Epithelial cell of prostate (primary cell): ENCODE measurements around the gene SUSD6.
"Not testable (repeated sequence)": the region's sequence is repeated elsewhere in the genome, so short reads cannot be mapped to it uniquely, and the experiment has no call there.

Experiments used
- DNase-seq: peaks from one replicate; pipeline ENCODE4 v3.0.0-alpha.2; 2011; ENCODE audit warnings: low read depth, low spot score
- H3K27ac ChIP-seq: fragments of 450-650 bp; 2 replicates; pipeline ENCODE4 v1.5.1; 2017; ENCODE audit warnings: mild to moderate bottlenecking

Gene SUSD6

GRCh38 chr14:69587389-69587788 is 24.0 kb upstream of the SUSD6 start:
- no peak for DNase-seq
- H3K27ac ChIP-seq: no peak overlapping the region

- DNase-seq: no peak
- no peak overlapping the region for H3K27ac ChIP-seq
Measured at GRCh38 chr14:69591317-69591716, 20.1 kb upstream of the SUSD6 start.

- H3K27ac ChIP-seq: no peak overlapping the region
- no peak for DNase-seq
Measured at GRCh38 chr14:69593018-69593677, 18.2 kb upstream of the SUSD6 start.

DNA sequence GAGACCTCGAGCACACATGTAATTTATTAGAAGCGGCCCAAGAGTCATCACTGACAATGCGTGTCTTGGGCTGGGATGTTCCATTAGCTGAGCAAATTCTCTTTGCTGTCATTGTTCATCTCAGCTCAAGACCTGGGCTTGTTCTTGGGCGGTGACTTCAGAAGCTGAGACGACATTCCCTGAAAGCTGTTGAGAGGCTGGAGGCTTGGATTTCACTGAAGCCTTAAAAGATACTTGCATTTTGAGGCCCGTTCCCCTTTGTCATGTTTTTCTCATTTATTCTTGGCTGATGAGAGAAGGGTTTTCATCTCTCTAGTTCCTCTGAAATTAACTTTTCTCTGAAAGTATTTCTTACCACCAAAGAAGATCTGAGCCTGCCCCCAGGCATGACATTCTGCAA is 16.6 kb upstream of the SUSD6 start:
- H3K27ac ChIP-seq: no peak overlapping the region

DNA sequence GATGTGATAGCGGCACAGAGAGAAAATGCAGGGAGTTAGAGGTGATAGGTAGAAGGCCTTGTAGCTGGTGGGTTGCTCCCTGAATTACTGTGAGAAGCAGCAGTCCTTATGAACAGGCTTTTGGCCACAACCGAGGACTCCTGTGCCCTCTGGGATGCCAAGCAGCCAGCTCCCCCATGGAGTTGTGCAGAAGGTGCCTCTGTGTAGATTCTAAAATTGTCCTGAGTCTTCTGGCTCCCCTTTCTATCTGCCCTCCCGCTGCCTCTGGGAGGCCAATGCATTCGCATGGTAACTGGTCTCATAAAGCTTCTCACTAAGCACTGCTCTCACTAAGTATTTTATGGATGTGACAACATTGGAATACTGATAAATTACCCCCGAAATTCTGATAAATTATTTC is 16.1 kb upstream of the SUSD6 start:
- H3K27ac ChIP-seq: no peak overlapping the region
- no peak for DNase-seq

More for the DNA sequence above, 16.6 kb upstream of the SUSD6 start:
- no peak for DNase-seq

GRCh38 chr14:69599431-69599830 is 12.0 kb upstream of the SUSD6 start:
- DNase-seq, H3K27ac ChIP-seq: not testable (repeated sequence)

DNA sequence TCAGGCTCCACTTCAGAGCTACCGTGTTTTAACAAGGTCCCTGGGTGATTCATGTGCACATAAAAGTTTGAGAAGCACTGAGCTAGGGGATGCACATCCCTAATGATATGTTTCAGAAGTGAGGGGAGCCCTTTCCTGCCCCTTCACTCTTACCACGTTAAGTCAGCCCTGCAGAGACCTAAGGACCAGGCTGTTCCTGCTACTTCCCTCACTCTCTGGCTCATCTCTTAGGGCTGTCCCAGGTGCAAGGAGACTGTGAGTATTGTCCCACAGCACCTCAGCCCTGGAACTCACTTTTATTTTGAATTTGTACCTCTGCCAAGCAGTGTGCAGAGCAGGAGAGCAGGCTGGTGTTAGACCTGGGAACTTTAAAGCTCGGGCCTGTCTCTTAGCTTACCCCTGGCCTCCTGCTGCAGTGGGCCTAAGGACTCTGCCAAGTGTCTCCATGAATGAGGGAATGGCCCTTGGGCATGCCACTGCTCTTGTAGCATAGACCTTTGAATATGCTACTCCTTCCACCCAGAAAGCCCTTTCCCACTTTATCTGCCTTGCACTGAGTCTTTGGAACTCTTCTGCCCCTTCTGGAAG is 11.0 kb upstream of the SUSD6 start:
- no peak for DNase-seq
- no peak overlapping the region for H3K27ac ChIP-seq

GRCh38 chr14:69605738-69606137 is 5.7 kb upstream of the SUSD6 start:
- no peak for DNase-seq
- H3K27ac ChIP-seq: no peak overlapping the region

GRCh38 chr14:69606258-69607184 is 4.9 kb upstream of the SUSD6 start:
- H3K27ac ChIP-seq: no peak overlapping the region
- no peak for DNase-seq

DNA sequence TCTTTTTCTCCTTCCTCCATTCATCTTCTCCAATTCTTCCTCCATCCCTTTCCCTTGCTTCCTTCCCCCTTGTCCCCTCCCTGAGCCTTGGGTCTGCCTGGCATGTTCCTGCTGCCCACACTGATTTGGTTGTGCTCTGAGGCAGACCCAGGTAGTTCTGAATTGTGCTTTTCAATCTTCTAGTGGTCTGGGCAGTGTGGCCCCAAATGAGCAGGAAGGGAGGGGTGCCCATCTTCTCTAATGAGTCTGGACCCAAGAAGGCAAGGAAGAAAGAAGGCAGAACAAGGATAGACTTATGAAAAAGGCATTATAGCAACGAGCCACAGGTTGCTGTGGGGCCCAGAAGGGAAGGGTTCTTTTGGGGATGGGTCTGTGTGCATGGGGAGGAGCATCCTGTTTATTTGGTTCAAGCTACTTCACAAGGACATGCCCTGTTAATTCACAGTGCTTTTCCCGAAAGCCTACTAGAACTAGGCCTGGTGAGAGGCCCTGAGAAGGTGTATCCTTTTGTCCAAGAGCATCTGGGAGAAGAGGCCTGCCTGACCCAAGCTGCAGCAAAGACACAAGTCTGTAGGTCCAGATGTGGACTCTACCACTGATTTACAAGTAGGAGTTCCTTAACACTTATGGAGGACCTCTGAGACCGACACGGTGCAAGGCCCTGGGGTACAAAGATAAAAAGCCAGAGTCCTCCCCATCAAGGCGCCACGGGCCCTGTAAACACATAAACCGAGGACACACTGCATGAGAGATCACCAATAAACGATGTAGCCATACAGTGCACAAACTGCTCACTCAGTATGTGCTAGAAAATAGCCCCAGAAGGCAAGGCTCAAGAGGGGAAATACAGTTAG is 1.1 kb upstream of the SUSD6 start:
- H3K27ac ChIP-seq: peak overlapping the region; percentile 83
- DNase-seq: no peak

DNA sequence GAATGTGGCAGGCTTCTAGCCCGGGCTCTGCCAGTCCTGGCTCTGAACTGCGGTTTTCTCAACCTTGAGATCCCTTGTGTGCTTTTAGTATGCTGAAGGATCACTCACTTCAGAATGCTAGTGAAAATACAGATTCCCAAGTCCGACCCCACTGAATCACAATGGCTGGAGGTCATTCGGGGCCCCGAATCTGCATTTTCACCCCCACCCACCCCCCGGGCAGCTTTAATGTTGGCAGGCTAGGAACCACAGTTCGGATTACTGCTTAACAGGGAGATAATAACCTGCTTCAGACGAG is 573 bp upstream of the SUSD6 start:
- peak overlapping the region; percentile 83 for H3K27ac ChIP-seq
- DNase-seq: no peak

DNA sequence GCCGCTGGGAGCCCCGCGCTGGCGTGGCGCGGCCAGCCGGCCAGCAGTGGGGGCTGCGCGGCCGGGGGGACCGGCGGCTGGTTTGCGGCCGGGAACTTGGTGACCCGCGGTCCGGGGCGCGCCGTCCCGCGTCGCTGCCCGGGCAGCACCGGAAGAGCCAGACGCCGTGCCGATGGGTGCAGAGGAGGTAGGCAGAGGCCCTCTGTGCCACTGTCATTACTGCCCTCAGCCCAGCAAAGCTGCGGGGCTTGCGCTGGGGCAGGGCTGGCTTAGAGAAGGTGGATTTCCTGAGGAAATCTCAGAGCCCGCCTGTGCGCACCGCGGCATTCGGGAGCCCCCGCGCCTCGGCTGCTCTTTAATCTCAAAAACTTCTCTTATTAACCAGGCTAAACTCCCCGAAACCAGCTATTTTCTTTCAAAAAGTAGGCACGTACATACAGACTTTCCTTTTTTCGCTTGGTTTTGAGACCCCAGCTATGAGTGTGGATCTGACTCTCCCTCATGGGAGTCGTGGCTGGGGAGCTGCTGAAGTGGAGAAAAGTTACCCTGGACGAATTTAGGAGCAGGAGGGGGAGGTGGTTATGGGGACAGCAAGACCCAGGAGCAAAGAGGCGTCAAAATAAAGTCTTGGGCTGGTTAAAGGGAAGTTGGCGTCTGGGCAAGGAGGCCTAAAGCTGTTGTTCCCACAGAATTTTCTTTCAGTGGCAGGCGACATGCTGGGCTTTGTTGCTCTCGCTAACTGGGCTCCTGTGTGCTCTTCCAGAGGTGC is 802 bp downstream of the SUSD6 start:
- H3K27ac ChIP-seq: peak overlapping the region; percentile 83
- DNase-seq: no peak

DNA sequence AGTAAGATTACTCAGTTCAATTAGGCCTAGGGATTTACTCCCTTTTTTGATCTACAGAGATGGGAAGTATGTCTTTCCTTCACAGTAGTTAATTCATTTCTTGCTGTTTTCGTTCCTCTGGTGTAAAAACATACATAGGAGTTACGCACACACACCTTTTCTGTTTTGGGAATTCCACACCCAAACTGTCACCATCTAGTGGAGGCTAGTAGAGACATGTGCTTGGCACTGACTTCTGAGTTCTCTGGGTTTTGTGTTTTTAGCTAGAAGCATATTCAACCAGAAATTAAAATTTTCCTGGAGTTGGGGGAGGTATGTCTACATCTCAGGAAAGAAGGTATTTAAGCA is 1.4 kb downstream of the SUSD6 start:
- DNase-seq: no peak
- H3K27ac ChIP-seq: peak overlapping the region; percentile 83

DNA sequence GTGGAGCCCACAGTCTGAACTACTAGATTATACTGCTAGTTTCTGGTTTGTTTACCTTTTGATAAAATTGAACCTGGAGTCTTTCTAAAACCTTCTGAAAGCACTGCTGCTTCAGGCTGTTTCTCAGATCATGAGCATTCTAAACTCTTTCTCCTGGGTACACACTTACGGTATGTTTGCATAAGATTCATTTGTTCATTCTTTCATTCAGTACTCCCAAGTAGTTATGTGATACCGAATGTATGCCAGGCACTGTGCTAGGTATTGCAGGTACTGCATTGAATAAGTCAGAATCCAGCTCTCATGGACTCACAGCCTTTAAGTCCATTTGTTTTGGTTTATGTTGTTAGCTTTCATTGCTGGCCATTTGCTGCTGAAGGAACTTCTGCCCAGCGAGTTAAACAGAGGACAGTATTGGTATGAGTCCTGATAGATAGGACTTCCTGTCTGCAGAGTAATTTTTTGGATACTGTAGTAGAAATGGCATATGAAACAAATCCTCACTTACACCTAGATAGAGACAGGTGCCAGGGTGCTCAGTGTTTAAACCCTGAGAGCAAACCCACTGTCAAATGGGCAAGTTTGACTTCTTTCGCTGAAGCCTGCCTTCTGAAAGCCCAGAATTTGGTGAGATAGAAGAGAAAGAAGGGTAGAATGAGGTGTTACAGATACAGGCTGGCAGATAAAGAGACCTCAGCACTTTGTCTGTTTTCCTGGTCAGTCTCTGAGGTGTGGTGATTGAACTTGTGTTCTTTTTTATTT is 2.1 kb downstream of the SUSD6 start:
- H3K27ac ChIP-seq: peak overlapping the region; percentile 83
- DNase-seq: no peak

- H3K27ac ChIP-seq: no peak overlapping the region
Measured at GRCh38 chr14:69614592-69614991, 3.2 kb downstream of the SUSD6 start.

GRCh38 chr14:69615121-69615495 is 3.7 kb downstream of the SUSD6 start:
- peak overlapping the region; percentile 57 for H3K27ac ChIP-seq

More at GRCh38 chr14:69614592-69614991, 3.2 kb downstream of the SUSD6 start:
- no peak for DNase-seq

GRCh38 chr14:69615496-69616407 is 4.4 kb downstream of the SUSD6 start:
- peak overlapping the region; percentile 57 for H3K27ac ChIP-seq
- DNase-seq: no peak

More at GRCh38 chr14:69615121-69615495, 3.7 kb downstream of the SUSD6 start:
- no peak for DNase-seq

DNA sequence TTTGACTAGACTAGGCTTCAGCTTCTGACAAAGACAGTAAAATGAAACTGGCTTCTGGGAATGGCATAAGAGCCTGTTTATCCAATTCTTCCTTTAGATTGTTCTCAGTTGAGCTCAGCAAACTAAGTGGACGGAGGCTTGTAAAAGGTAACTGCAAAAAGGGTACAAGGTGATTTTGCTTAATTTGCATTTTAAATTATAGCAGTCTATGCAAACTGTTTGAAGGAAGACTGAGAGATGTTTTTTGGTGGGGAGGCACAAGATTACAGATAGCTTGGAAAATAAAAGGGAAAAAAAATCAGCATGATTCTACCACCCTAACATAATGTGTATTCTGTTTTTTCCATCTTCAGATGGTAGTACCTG is 5.0 kb downstream of the SUSD6 start:
- DNase-seq: no peak
- H3K27ac ChIP-seq: peak overlapping the region; percentile 57
